ENCODE measurements around the gene DCLK1.

DNA sequence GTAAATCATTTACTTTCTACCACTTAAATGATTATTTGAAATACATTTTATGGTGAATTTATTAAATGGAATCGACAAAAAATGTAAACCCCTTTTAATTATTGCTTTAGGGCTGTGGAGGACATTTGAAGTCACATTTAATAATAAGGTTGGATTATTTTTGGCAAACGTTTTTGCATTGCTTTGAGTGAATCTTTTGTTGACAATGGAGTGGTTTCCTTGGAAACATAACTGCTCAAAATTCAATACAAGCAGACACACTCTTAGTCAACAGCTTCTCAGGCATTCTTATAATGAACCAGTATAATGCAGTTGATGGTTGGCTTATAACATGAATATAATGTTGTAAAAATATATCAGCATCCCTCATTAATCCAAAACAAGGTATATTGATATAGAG, 104.7 kb downstream of the DCLK1 start:
- TF ChIP-seq POLR2AphosphoS5 (IDR thresholded peaks at IDR 0.05; ENCODE audit: low read depth, low read length) (no peak), TAF1 (IDR thresholded peaks at IDR 0.05; ENCODE audit: borderline replicate concordance, insufficient read depth, low read length) (no peak), SIN3A (IDR thresholded peaks at IDR 0.05; ENCODE audit: borderline replicate concordance, insufficient read depth, low read length) (no peak), FOXP2 (optimal IDR thresholded peaks at IDR 0.05; ENCODE audit: borderline replicate concordance, extremely low read depth, extremely low read length, insufficient read depth) (no peak)
- TF ChIP-seq, protein P1, sequence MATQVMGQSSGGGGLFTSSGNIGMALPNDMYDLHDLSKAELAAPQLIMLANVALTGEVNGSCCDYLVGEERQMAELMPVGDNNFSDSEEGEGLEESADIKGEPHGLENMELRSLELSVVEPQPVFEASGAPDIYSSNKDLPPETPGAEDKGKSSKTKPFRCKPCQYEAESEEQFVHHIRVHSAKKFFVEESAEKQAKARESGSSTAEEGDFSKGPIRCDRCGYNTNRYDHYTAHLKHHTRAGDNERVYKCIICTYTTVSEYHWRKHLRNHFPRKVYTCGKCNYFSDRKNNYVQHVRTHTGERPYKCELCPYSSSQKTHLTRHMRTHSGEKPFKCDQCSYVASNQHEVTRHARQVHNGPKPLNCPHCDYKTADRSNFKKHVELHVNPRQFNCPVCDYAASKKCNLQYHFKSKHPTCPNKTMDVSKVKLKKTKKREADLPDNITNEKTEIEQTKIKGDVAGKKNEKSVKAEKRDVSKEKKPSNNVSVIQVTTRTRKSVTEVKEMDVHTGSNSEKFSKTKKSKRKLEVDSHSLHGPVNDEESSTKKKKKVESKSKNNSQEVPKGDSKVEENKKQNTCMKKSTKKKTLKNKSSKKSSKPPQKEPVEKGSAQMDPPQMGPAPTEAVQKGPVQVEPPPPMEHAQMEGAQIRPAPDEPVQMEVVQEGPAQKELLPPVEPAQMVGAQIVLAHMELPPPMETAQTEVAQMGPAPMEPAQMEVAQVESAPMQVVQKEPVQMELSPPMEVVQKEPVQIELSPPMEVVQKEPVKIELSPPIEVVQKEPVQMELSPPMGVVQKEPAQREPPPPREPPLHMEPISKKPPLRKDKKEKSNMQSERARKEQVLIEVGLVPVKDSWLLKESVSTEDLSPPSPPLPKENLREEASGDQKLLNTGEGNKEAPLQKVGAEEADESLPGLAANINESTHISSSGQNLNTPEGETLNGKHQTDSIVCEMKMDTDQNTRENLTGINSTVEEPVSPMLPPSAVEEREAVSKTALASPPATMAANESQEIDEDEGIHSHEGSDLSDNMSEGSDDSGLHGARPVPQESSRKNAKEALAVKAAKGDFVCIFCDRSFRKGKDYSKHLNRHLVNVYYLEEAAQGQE (IDR thresholded peaks at IDR 0.05; ENCODE audit: insufficient read depth in 1 of 2, low read depth in 2 of 2, low read length in 2 of 2): no peak
